Aorta (tissue), 5 donors: ENCODE measurements around the gene GCG. TPM values are rescaled to one million over a fixed set of nuclear protein-coding genes. Genes with fewer than 3 reads are reported as not detected.

Experiments used
- ATAC-seq: fragments of 200-7000 bp; cut with Tn5 transposase; one replicate; pipeline ENCODE4 v1.9.1; 2022; ENCODE audit warnings: moderate library complexity; ENCODE audit not compliant: low FRiP score
- DNase-seq, 2 donors: peaks; one replicate each; pipeline ENCODE4 v3.0.0-alpha.2; 2020
- H3K27ac ChIP-seq, 2 donors: one replicate each; pipeline ENCODE4 v1.5.1; 2013; ENCODE audit warnings: low read length in 2 of 2, mild to moderate bottlenecking in 2 of 2, moderate library complexity in 2 of 2, control low read depth in 1 of 2, inconsistent platforms in 1 of 2, low read depth in 1 of 2
- H3K27me3 ChIP-seq, 2 donors: one replicate each; pipeline ENCODE4 v1.6.1; 2013; ENCODE audit warnings: control low read depth in 1 of 2, low read length in 1 of 2, mild to moderate bottlenecking in 1 of 2, moderate library complexity in 1 of 2; ENCODE audit not compliant: insufficient read depth in 2 of 2, control insufficient read depth in 1 of 2
- H3K36me3 ChIP-seq, 2 donors: one replicate each; pipeline ENCODE4 v1.6.1; 2013; ENCODE audit warnings: control low read depth in 1 of 2, low read length in 1 of 2, mild to moderate bottlenecking in 1 of 2; ENCODE audit not compliant: insufficient read depth in 2 of 2, control insufficient read depth in 1 of 2
- H3K4me1 ChIP-seq, 2 donors: one replicate each; pipeline ENCODE4 v1.6.1; 2013; ENCODE audit warnings: low read length in 2 of 2, control low read depth in 1 of 2, mild to moderate bottlenecking in 1 of 2, moderate library complexity in 1 of 2; ENCODE audit not compliant: insufficient read depth in 2 of 2, control insufficient read depth in 1 of 2
- H3K4me3 ChIP-seq, 2 donors: one replicate each; pipeline ENCODE4 v1.5.1; 2013; ENCODE audit warnings: low read length in 2 of 2, control low read depth in 1 of 2, mild to moderate bottlenecking in 1 of 2
- H3K9me3 ChIP-seq: one replicate; pipeline ENCODE4 v1.6.1; 2013; ENCODE audit warnings: mild to moderate bottlenecking, low read length; ENCODE audit not compliant: control insufficient read depth
- WGBS, 2 donors: extraction: QIAGEN DNeasy Blood & Tissue Kit; methylation state at CpG; one replicate each; pipeline ENCODE4 v1.1.7; 2013; 5-methylcytosine and 5-hydroxymethylcytosine counted together
- intact Hi-C, 2 donors: fragments of 100-400 bp; cut with DNase I; formaldehyde crosslinking; loops; one replicate each; pipeline versions ENCODE4 v1.14.2 to v1.15.0; 2022
- polyA plus RNA-seq, 2 donors: library from polyadenylated mRNA; stranded (reverse); fragments of 200-250 nt; gene quantifications; one replicate each; pipeline ENCODE4 v1.2.3, GENCODE V29; 2013
- total RNA-seq, 2 donors: library from RNA; stranded (reverse); fragmentation: NEBNext Ultra II Directional; extraction: Animal tissue kit (Norgen Biotek cat#: 25700); gene quantifications; one replicate each; pipeline ENCODE4 v1.2.1, GENCODE V29; 2021
- donor health status: healthy with polysubstance abuse.
- donor health status: Bipolar disorder and iron deficiency.
- donor health status: DM: no; HTN: no; CAD: no.
- donor health status: DM: no; HTN: no; CAD: no.
- donor health status: DM: yes; HTN: yes; CAD: no.

GCG gene
- total and polyA plus RNA-seq, 4 donors, result 0.62 to 1.6 (median 0.97) TPM; not detected in 1

DNA sequence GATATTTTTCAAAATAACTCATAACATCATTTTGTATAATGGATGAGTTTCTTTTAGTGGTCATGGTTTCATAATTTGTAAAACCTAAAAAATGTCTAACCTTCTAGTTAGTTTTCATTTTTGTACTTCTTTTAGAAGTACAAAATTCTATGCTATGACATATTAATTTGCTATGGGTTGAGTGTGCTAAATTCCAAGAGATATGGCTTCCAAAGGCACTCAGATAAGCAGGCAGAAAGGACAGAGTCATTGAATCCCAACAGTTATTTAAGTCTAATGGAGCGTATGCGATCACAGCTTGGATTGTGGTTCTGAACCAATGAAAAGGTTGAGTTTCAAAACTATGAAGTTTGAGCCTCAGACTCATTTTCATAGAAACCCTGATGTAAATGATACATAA, 37.0 kb downstream of the GCG start:
- ATAC-seq (no peak), DNase-seq (no peak)
- H3K27ac ChIP-seq, result no peak overlapping the region
- no peaks in the 10 kb centered on the region for H3K36me3 ChIP-seq
- intact Hi-C loops, result no loop called here
- peaks cover 2% of the 10 kb centered on the region for H3K9me3 ChIP-seq
- H3K4me1 ChIP-seq, result peaks cover 3 to 4% of the 10 kb centered on the region in 2 donors
- no peak overlapping the region for H3K4me3 ChIP-seq
- no peaks in the 10 kb centered on the region for H3K27me3 ChIP-seq
- 98% methylated on average over 2 of the region's 2 CpGs for WGBS, 2 donors

DNA sequence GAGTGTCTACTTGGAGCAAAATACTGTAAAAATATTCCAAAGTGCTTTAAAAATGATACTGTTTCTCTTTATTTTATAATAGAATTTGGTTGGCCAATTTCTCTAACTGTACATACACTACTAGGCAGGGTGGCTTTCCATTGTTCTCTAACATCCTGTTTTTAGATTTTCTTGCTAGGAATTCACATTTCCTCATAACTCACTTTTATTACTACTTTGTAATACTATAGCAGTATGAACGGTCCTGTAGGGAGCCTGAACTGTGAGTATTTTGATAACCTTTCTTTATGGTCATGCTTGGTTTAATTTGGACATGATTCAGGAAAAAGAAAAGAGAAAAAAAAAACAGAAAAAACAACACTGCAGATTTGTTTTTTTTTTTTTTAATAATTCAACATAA, 37.8 kb downstream of the GCG start:
- H3K27me3 ChIP-seq, result no peaks in the 10 kb centered on the region
- peaks cover 2% of the 10 kb centered on the region for H3K9me3 ChIP-seq
- H3K4me3 ChIP-seq, result no peak overlapping the region
- intact Hi-C loops, result no loop called here
- 0 to 3% methylated on average over 1 of the region's 1 CpG for WGBS, 2 donors
- ATAC-seq (no peak), DNase-seq (no peak)
- H3K36me3 ChIP-seq, result no peaks in the 10 kb centered on the region
- H3K27ac ChIP-seq, result no peak overlapping the region
- H3K4me1 ChIP-seq, result peaks cover 3 to 4% of the 10 kb centered on the region in 2 donors

DNA sequence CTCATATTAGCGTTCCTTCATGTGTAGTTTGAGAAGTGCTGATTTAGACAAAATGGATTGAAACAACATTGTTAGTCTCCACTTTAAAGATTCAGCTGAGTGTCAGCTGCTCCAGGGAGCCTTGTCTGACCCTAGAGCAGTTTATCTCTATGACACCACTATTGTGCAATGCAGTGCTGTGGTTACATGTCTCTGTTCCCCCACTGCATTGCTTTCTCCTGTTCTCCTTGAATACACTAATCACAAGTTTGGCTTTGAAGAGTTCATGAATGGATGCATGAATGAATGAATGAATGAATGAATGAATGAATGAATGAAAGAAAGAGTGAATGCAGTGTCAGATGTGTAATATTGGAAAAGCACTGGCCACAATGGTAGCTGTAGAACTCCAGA, 38.3 kb downstream of the GCG start:
- 50 to 68% methylated on average over 1 of the region's 1 CpG for WGBS, 2 donors

DNA sequence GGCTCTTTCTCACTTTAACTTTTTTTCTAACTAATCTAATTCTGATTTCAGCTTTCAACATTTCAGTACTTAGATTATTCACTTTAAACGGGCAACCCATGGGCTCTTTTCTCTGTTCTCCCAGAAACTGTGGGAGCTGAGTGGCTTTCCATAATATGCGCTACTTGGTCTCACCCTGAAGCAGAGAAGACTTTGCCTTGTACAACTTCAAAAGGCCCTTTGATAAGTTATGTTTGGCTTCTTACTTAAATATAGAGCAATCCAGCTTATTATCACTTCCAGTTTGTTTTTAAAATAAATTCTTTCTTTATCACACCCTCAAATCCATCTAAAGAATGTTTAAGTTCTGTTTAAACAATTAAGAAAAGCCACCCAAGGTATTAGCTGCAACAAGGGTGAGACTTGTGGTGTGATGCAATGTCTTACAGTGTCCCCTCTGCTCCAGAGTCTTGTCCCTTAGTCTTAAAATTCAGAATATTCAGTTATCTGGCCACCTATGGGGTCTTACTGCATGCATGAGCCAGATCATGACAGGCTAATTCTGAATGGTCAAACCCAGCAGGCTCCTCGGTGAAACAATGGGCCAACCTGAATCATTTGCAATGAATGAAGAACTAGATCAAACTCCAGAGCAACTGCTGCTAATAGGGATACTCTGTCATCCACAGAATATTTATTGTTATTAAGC, 38.8 kb downstream of the GCG start:
- H3K4me3 ChIP-seq, result no peak overlapping the region
- DNase-seq, result no peak
- H3K36me3 ChIP-seq, result no peaks in the 10 kb centered on the region
- peaks cover 3 to 4% of the 10 kb centered on the region in 2 donors for H3K4me1 ChIP-seq
- WGBS, 2 donors, result 83% methylated on average over 3 of the region's 3 CpGs
- intact Hi-C loops, result no loop called here
- no peak overlapping the region for H3K27ac ChIP-seq
- H3K27me3 ChIP-seq, result no peaks in the 10 kb centered on the region
- ATAC-seq, result no peak
- peaks cover 2% of the 10 kb centered on the region for H3K9me3 ChIP-seq

More for the DNA sequence above, 38.3 kb downstream of the GCG start:
- Histone ChIP-seq H3K9me3 (peaks cover 2% of the 10 kb centered on the region), H3K27me3 (no peaks in the 10 kb centered on the region), H3K36me3 (no peaks in the 10 kb centered on the region), H3K27ac (no peak overlapping the region), H3K4me1 (peaks cover 3 to 4% of the 10 kb centered on the region in 2 donors), H3K4me3 (no peak overlapping the region)
- DNase-seq (peak in 1 of 2 donors; percentile 53), ATAC-seq (peak; percentile 77)
- intact Hi-C loops, result no loop called here

DNA sequence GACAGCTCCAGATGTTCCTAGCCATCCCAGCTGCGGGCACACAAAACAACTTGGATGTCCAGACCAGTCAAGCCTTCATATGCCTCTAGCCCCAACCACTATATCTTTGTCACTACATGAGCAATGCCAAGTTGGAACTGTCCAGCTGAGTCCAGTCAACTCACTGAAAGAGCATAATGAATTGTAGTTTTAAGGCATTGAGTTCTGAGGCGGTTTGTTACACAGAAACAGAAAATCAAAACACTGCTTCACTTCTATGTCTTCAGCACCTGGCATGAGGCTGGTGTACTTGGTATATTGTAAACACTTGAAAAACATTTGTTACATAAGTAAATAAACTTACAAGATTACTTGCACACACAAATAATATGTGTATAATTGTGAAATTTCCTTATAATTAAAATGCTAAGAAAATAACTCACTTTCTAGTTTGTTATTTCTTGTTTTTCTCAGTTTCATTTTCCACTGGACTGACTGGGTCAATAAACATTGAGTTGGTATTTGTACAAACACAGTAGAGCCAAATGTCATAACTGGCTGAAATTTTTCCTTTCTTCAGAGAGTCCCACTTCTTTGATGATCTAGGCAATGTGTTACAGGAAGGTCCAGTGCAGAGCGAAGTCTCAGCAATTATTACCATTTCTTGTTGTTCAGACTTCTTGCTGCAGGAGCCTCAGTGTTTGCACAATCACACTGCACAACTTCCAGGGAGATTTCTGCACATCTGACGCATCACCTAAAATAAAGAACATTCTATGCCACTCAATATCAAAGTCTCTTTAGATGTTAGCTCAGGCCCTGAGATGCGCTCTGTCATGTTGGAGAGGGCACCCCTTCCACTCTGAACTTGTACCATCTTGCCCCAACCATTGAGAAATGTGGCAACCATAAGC, 39.8 kb downstream of the GCG start:
- intact Hi-C loops, result no loop called here
- Histone ChIP-seq H3K4me3 (no peak overlapping the region), H3K27me3 (no peaks in the 10 kb centered on the region), H3K9me3 (peaks cover 2% of the 10 kb centered on the region), H3K4me1 (peaks cover 3 to 4% of the 10 kb centered on the region in 2 donors), H3K36me3 (no peaks in the 10 kb centered on the region), H3K27ac (no peak overlapping the region)
- 80 to 85% methylated on average over 5 of the region's 5 CpGs for WGBS, 2 donors
- DNase-seq, result no peak
- no peak for ATAC-seq

DNA sequence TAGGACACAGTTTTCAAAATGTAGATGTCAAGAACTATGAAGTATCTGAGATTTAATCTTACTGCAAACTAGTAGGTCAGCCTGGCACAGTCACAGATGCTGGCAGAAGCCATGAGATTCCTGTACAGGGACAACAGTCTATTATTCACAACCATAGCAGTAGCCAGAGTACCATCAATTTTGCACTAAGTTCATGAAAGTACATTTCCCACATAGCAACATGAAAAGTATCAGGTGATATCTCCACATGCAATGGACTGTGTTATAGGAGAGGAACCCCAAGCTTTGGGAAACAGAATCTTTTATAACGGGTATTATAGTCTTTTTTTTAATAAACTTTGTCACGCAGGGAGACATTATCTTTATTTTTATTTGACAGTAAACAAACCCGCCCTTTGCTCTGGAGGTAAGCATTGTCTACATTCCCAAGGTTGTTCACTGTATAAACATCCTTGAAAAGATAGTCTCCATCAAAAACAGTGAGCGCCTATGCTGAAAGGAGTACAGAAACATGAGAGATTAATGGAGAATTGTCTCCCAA, 44.6 kb downstream of the GCG start:
- Histone ChIP-seq H3K27me3 (no peaks in the 10 kb centered on the region), H3K27ac (no peak overlapping the region), H3K4me1 (no peaks in the 10 kb centered on the region), H3K4me3 (no peak overlapping the region), H3K9me3 (peaks cover 2% of the 10 kb centered on the region), H3K36me3 (no peaks in the 10 kb centered on the region)
- intact Hi-C loops, result no loop called here
- no peak for ATAC-seq
- DNase-seq, result no peak
- 86% methylated on average over 4 of the region's 4 CpGs for WGBS, 2 donors

DNA sequence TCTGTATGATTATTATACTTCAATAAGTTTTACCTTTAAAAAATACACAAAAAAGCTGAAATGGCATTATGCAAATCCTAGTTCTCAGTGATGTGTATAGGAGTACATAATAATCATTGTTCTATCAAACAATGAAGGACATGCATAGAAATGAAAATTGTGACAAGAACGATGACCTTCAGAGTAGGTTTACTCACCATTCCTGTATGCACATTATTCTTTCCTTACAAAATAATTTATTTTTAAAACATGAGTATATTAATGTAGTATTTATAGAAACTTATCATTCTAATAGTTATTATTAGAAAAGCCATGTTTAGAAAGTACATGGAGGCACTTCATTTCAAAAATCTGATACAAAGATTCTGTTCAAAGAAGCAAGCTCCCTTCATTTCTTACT, 45.3 kb downstream of the GCG start:
- Histone ChIP-seq H3K4me1 (no peaks in the 10 kb centered on the region), H3K36me3 (no peaks in the 10 kb centered on the region), H3K9me3 (peaks cover 2% of the 10 kb centered on the region), H3K4me3 (no peak overlapping the region), H3K27ac (no peak overlapping the region), H3K27me3 (no peaks in the 10 kb centered on the region)
- DNase-seq, result no peak
- ATAC-seq, result no peak
- WGBS, 2 donors, result 12% methylated on average over 1 of the region's 1 CpG
- intact Hi-C loops, result no loop called here

DNA sequence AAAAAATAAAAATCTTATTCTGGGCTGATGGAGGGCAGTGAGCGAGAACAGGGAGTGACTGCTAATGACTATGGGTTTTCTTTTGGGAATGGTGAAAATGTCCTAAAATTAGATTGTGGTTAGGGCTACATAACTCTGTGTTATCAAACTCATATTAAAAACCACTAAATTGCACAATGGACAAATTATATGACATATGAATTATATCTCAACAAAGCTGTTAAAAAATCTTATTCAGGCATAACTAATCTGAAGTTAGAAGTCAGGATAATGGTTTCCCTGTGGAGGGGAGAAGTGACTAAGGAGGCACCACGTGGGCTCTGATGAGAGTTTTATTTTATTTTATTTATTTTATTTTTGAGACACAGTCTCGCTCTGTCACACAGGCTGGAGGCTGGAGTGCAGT, 45.9 kb downstream of the GCG start:
- no peak overlapping the region for H3K4me3 ChIP-seq
- 24 to 31% methylated on average over 3 of the region's 3 CpGs for WGBS, 2 donors
- intact Hi-C loops, result no loop called here
- H3K4me1 ChIP-seq, result no peaks in the 10 kb centered on the region
- ATAC-seq (no peak), DNase-seq (no peak)
- peaks cover 2% of the 10 kb centered on the region for H3K9me3 ChIP-seq
- H3K27me3 ChIP-seq, result no peaks in the 10 kb centered on the region
- no peaks in the 10 kb centered on the region for H3K36me3 ChIP-seq
- H3K27ac ChIP-seq, result no peak overlapping the region
